Right lung (tissue), 5 donors: Measurements from ENCODE around the gene NAXD. TPM values are rescaled to one million over a fixed set of nuclear protein-coding genes. Genes with fewer than 3 reads are reported as not detected.

Experiments used
- polyA plus RNA-seq, 5 donors: library from polyadenylated mRNA; unstranded; fragments of 120-200 nt; gene quantifications; one replicate each; pipeline versions ENCODE4 v1.2.1 to v1.2.3, GENCODE V29; 2013; ENCODE audit warnings: inconsistent platforms in 1 of 5, low replicate concordance in 1 of 5; ENCODE audit not compliant: insufficient read length in 5 of 5, insufficient read depth in 1 of 5

The NAXD gene
- polyA plus RNA-seq, 5 donors: 34.3 to 44.8 (median 41.0) TPM

Other genes with a start within 250 kb of the NAXD start
- gene RAB20, start 53.8 kb upstream of the NAXD start, polyA plus RNA-seq: 10 to 100 TPM; 16.0 to 23.2 (median 20.7) TPM
- gene CARS2, start 90.6 kb downstream of the NAXD start, polyA plus RNA-seq: 10 to 100 TPM; 65.3 to 80.5 (median 70.1) TPM
- 10 to 100 TPM; 19.6 to 24.9 (median 20.7) TPM for gene ING1, start 98.2 kb downstream of the NAXD start, polyA plus RNA-seq